ENCODE measurements around the gene WSCD2.

Gene WSCD2

GRCh38 chr12:108090107-108090899 is 38.8 kb upstream of the WSCD2 start:
- H4K5ac ChIP-seq (ENCODE audit: low read length): no peak overlapping the region
- H3K56ac ChIP-seq (ENCODE audit: low read length): no peak overlapping the region
- no peak overlapping the region for H3K4me3 ChIP-seq (ENCODE audit: low read length)
- no peak overlapping the region for H4K8ac ChIP-seq (ENCODE audit: low read depth, low read length)
- DNase-seq: no peak
- H2AK5ac ChIP-seq (ENCODE audit: low read length): no peak overlapping the region
- no peaks in the 10 kb centered on the region for H3K79me2 ChIP-seq (ENCODE audit: control insufficient read depth, insufficient read depth, low read length)
- H3K4me1 ChIP-seq (ENCODE audit: control insufficient read depth, low read depth, low read length): no peaks in the 10 kb centered on the region
- H3K79me1 ChIP-seq (ENCODE audit: low read length): no peaks in the 10 kb centered on the region
- no peaks in the 10 kb centered on the region for H3K27me3 ChIP-seq (ENCODE audit: insufficient read depth, low read length, poor library complexity)
- no peak overlapping the region for H2BK5ac ChIP-seq (ENCODE audit: low read length)
- no peaks in the 10 kb centered on the region for H3K36me3 ChIP-seq (ENCODE audit: control insufficient read depth, insufficient read depth, low read length)
- H2BK120ac ChIP-seq (ENCODE audit: low read depth, low read length): no peak overlapping the region
- no peak overlapping the region for H3K23ac ChIP-seq (ENCODE audit: low read length)
- no peak overlapping the region for H2BK15ac ChIP-seq (replicated peaks; ENCODE audit: low read depth)
- no peak overlapping the region for H3K4me2 ChIP-seq (ENCODE audit: low read length)
- no peak overlapping the region for H3K18ac ChIP-seq (ENCODE audit: low read length)
- H3K4ac ChIP-seq (ENCODE audit: low read depth, low read length): no peak overlapping the region
- H3K27ac ChIP-seq (ENCODE audit: low read depth, low read length): no peak overlapping the region
- WGBS (ENCODE audit: extremely low coverage, insufficient coverage, low lambda C conversion rate): no CpG with 5 or more reads among the region's 13 CpGs
- no peak overlapping the region for H3K9ac ChIP-seq (ENCODE audit: low read length)

- no CpG with 5 or more reads among the region's 10 CpGs for WGBS (ENCODE audit: extremely low coverage, insufficient coverage, low lambda C conversion rate)
Measured at GRCh38 chr12:108090932-108091678, 38.0 kb upstream of the WSCD2 start.

GRCh38 chr12:108091679-108092051 is 37.4 kb upstream of the WSCD2 start:
- Histone ChIP-seq H2BK5ac (ENCODE audit: low read length) (no peak overlapping the region), H3K27me3 (ENCODE audit: insufficient read depth, low read length, poor library complexity) (no peaks in the 10 kb centered on the region), H3K18ac (ENCODE audit: low read length) (no peak overlapping the region), H2BK15ac (replicated peaks; ENCODE audit: low read depth) (no peak overlapping the region), H3K4me2 (ENCODE audit: low read length) (no peak overlapping the region), H2BK120ac (ENCODE audit: low read depth, low read length) (no peak overlapping the region), H2AK5ac (ENCODE audit: low read length) (no peak overlapping the region), H4K5ac (ENCODE audit: low read length) (no peak overlapping the region), H3K79me2 (ENCODE audit: control insufficient read depth, insufficient read depth, low read length) (no peaks in the 10 kb centered on the region), H3K36me3 (ENCODE audit: control insufficient read depth, insufficient read depth, low read length) (no peaks in the 10 kb centered on the region), H3K4ac (ENCODE audit: low read depth, low read length) (no peak overlapping the region), H3K27ac (ENCODE audit: low read depth, low read length) (no peak overlapping the region), H3K23ac (ENCODE audit: low read length) (no peak overlapping the region), H3K56ac (ENCODE audit: low read length) (no peak overlapping the region), H4K8ac (ENCODE audit: low read depth, low read length) (no peak overlapping the region), H3K79me1 (ENCODE audit: low read length) (no peaks in the 10 kb centered on the region), H3K4me1 (ENCODE audit: control insufficient read depth, low read depth, low read length) (no peaks in the 10 kb centered on the region), H3K9ac (ENCODE audit: low read length) (no peak overlapping the region), H3K4me3 (ENCODE audit: low read length) (no peak overlapping the region)
- no CpG with 5 or more reads among the region's 4 CpGs for WGBS (ENCODE audit: extremely low coverage, insufficient coverage, low lambda C conversion rate)
- no peak for DNase-seq

More at GRCh38 chr12:108090932-108091678, 38.0 kb upstream of the WSCD2 start:
- Histone ChIP-seq H3K4me3 (ENCODE audit: low read length) (no peak overlapping the region), H3K79me1 (ENCODE audit: low read length) (no peaks in the 10 kb centered on the region), H3K4me2 (ENCODE audit: low read length) (no peak overlapping the region), H2AK5ac (ENCODE audit: low read length) (no peak overlapping the region), H3K27ac (ENCODE audit: low read depth, low read length) (no peak overlapping the region), H3K4me1 (ENCODE audit: control insufficient read depth, low read depth, low read length) (no peaks in the 10 kb centered on the region), H3K9ac (ENCODE audit: low read length) (no peak overlapping the region), H3K18ac (ENCODE audit: low read length) (no peak overlapping the region), H3K27me3 (ENCODE audit: insufficient read depth, low read length, poor library complexity) (no peaks in the 10 kb centered on the region), H3K4ac (ENCODE audit: low read depth, low read length) (no peak overlapping the region), H4K5ac (ENCODE audit: low read length) (no peak overlapping the region), H2BK5ac (ENCODE audit: low read length) (no peak overlapping the region), H3K36me3 (ENCODE audit: control insufficient read depth, insufficient read depth, low read length) (no peaks in the 10 kb centered on the region), H2BK15ac (replicated peaks; ENCODE audit: low read depth) (no peak overlapping the region), H3K23ac (ENCODE audit: low read length) (no peak overlapping the region), H4K8ac (ENCODE audit: low read depth, low read length) (no peak overlapping the region), H3K56ac (ENCODE audit: low read length) (no peak overlapping the region), H2BK120ac (ENCODE audit: low read depth, low read length) (no peak overlapping the region), H3K79me2 (ENCODE audit: control insufficient read depth, insufficient read depth, low read length) (no peaks in the 10 kb centered on the region)
- no peak for DNase-seq

- H4K8ac ChIP-seq (ENCODE audit: low read depth, low read length): no peak overlapping the region
- no CpG with 5 or more reads among the region's 4 CpGs for WGBS (ENCODE audit: extremely low coverage, insufficient coverage, low lambda C conversion rate)
Measured at GRCh38 chr12:108093209-108093608, 35.9 kb upstream of the WSCD2 start.

GRCh38 chr12:108094056-108094649 is 34.9 kb upstream of the WSCD2 start:
- no peak overlapping the region for H3K18ac ChIP-seq (ENCODE audit: low read length)
- H3K27me3 ChIP-seq (ENCODE audit: insufficient read depth, low read length, poor library complexity): no peaks in the 10 kb centered on the region
- H3K56ac ChIP-seq (ENCODE audit: low read length): no peak overlapping the region
- no CpG with 5 or more reads among the region's 2 CpGs for WGBS (ENCODE audit: extremely low coverage, insufficient coverage, low lambda C conversion rate)
- H3K79me1 ChIP-seq (ENCODE audit: low read length): no peaks in the 10 kb centered on the region
- H3K79me2 ChIP-seq (ENCODE audit: control insufficient read depth, insufficient read depth, low read length): no peaks in the 10 kb centered on the region
- no peak overlapping the region for H2BK120ac ChIP-seq (ENCODE audit: low read depth, low read length)
- H2BK5ac ChIP-seq (ENCODE audit: low read length): no peak overlapping the region
- no peak overlapping the region for H3K9ac ChIP-seq (ENCODE audit: low read length)
- H3K4me3 ChIP-seq (ENCODE audit: low read length): no peak overlapping the region
- no peak overlapping the region for H3K23ac ChIP-seq (ENCODE audit: low read length)
- no peak overlapping the region for H3K4me2 ChIP-seq (ENCODE audit: low read length)
- no peak overlapping the region for H3K27ac ChIP-seq (ENCODE audit: low read depth, low read length)
- DNase-seq: no peak
- no peak overlapping the region for H2BK15ac ChIP-seq (replicated peaks; ENCODE audit: low read depth)
- no peak overlapping the region for H4K8ac ChIP-seq (ENCODE audit: low read depth, low read length)
- H3K4me1 ChIP-seq (ENCODE audit: control insufficient read depth, low read depth, low read length): no peaks in the 10 kb centered on the region
- no peaks in the 10 kb centered on the region for H3K36me3 ChIP-seq (ENCODE audit: control insufficient read depth, insufficient read depth, low read length)
- no peak overlapping the region for H2AK5ac ChIP-seq (ENCODE audit: low read length)
- no peak overlapping the region for H3K4ac ChIP-seq (ENCODE audit: low read depth, low read length)
- H4K5ac ChIP-seq (ENCODE audit: low read length): no peak overlapping the region

More at GRCh38 chr12:108093209-108093608, 35.9 kb upstream of the WSCD2 start:
- H3K27ac ChIP-seq (ENCODE audit: low read depth, low read length): no peak overlapping the region
- DNase-seq: no peak
- H3K79me2 ChIP-seq (ENCODE audit: control insufficient read depth, insufficient read depth, low read length): no peaks in the 10 kb centered on the region
- no peaks in the 10 kb centered on the region for H3K27me3 ChIP-seq (ENCODE audit: insufficient read depth, low read length, poor library complexity)
- H3K18ac ChIP-seq (ENCODE audit: low read length): no peak overlapping the region
- no peak overlapping the region for H3K23ac ChIP-seq (ENCODE audit: low read length)
- H2AK5ac ChIP-seq (ENCODE audit: low read length): no peak overlapping the region
- H3K4me2 ChIP-seq (ENCODE audit: low read length): no peak overlapping the region
- no peaks in the 10 kb centered on the region for H3K4me1 ChIP-seq (ENCODE audit: control insufficient read depth, low read depth, low read length)
- no peak overlapping the region for H2BK5ac ChIP-seq (ENCODE audit: low read length)
- no peak overlapping the region for H3K56ac ChIP-seq (ENCODE audit: low read length)
- H3K4me3 ChIP-seq (ENCODE audit: low read length): no peak overlapping the region
- H2BK120ac ChIP-seq (ENCODE audit: low read depth, low read length): no peak overlapping the region
- H3K4ac ChIP-seq (ENCODE audit: low read depth, low read length): no peak overlapping the region
- no peak overlapping the region for H4K5ac ChIP-seq (ENCODE audit: low read length)
- H2BK15ac ChIP-seq (replicated peaks; ENCODE audit: low read depth): no peak overlapping the region
- no peaks in the 10 kb centered on the region for H3K36me3 ChIP-seq (ENCODE audit: control insufficient read depth, insufficient read depth, low read length)
- H3K9ac ChIP-seq (ENCODE audit: low read length): no peak overlapping the region
- H3K79me1 ChIP-seq (ENCODE audit: low read length): no peaks in the 10 kb centered on the region

All from mesendoderm (in vitro differentiated cells).